Astrocyte of the hippocampus (primary cell): Measurements from ENCODE around the gene GPR153.

Source experiments
- DNase-seq: peaks from one replicate; pipeline ENCODE4 v3.0.0; 2011; ENCODE audit warnings: low read depth, low spot score

The GPR153 gene

GRCh38 chr1:6287029-6287428 is 26.1 kb upstream of the GPR153 start:
- no peak for DNase-seq

- DNase-seq = no peak
Measured at GRCh38 chr1:6286266-6286665, 25.4 kb upstream of the GPR153 start.

- DNase-seq = no peak
Measured at GRCh38 chr1:6285336-6285735, 24.4 kb upstream of the GPR153 start.

GRCh38 chr1:6282577-6283270 is 21.8 kb upstream of the GPR153 start:
- no peak for DNase-seq

GRCh38 chr1:6281511-6282402 is 20.9 kb upstream of the GPR153 start:
- DNase-seq = no peak

- DNase-seq = peak; percentile 34
Measured at GRCh38 chr1:6280761-6281451, 20.0 kb upstream of the GPR153 start.

- DNase-seq = no peak
Measured at GRCh38 chr1:6279613-6280383, 18.9 kb upstream of the GPR153 start.

- DNase-seq = no peak
Measured at GRCh38 chr1:6279066-6279465, 18.2 kb upstream of the GPR153 start.

- no peak for DNase-seq
Measured at GRCh38 chr1:6278263-6278662, 17.4 kb upstream of the GPR153 start.

GRCh38 chr1:6276811-6277555 is 16.1 kb upstream of the GPR153 start:
- DNase-seq = no peak

- peak; percentile 63 for DNase-seq
Measured at GRCh38 chr1:6275826-6276782, 15.2 kb upstream of the GPR153 start.

GRCh38 chr1:6274622-6275139 is 13.8 kb upstream of the GPR153 start:
- no peak for DNase-seq

- DNase-seq = no peak
Measured at GRCh38 chr1:6274102-6274501, 13.2 kb upstream of the GPR153 start.

- DNase-seq = peak; percentile 95
Measured at GRCh38 chr1:6273380-6273891, 12.5 kb upstream of the GPR153 start.

GRCh38 chr1:6272868-6273267 is 12.0 kb upstream of the GPR153 start:
- no peak for DNase-seq

- DNase-seq = peak; percentile 45
Measured at GRCh38 chr1:6272452-6272851, 11.6 kb upstream of the GPR153 start.

GRCh38 chr1:6271554-6271953 is 10.7 kb upstream of the GPR153 start:
- peak; percentile 41 for DNase-seq

GRCh38 chr1:6271006-6271405 is 10.1 kb upstream of the GPR153 start:
- peak; percentile 32 for DNase-seq

- DNase-seq = no peak
Measured at GRCh38 chr1:6270401-6270800, 9.5 kb upstream of the GPR153 start.
